NCI-H1092 (cell line): ENCODE measurements around the gene STAM2.
"Not testable (repeated sequence)": the region's sequence is repeated elsewhere in the genome, so short reads cannot be mapped to it uniquely, and the experiment has no call there.

Experiments used
- DNase-seq: peaks from one replicate; lab custom pipeline; 2025; lab: John Stamatoyannopoulos, UW

Gene STAM2

GRCh38 chr2:152106464-152106863 lies 69.1 kb downstream of the STAM2 start:
- DNase-seq: no peak

DNA sequence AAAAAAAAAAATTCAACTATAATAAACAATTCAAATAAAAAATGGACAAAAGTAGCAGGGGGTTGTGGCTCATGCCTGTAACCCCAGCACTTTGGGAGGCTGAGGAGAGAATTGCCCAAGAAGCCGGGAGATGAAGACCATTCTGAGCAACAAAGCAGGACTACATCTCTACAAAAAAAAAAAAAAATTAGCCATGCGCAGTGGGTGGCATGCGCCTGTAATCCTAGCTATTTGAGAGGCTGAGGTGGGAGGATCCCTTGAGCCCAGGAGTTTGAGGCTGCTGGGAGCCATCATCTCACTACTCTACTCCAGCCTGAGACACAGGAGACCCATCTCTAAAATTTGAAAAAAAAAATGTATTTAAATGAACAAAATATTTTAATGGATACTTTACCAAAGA lies 72.3 kb downstream of the STAM2 start:
- no peak for DNase-seq

- no peak for DNase-seq
Observed at GRCh38 chr2:152100961-152101360, 74.6 kb downstream of the STAM2 start.

DNA sequence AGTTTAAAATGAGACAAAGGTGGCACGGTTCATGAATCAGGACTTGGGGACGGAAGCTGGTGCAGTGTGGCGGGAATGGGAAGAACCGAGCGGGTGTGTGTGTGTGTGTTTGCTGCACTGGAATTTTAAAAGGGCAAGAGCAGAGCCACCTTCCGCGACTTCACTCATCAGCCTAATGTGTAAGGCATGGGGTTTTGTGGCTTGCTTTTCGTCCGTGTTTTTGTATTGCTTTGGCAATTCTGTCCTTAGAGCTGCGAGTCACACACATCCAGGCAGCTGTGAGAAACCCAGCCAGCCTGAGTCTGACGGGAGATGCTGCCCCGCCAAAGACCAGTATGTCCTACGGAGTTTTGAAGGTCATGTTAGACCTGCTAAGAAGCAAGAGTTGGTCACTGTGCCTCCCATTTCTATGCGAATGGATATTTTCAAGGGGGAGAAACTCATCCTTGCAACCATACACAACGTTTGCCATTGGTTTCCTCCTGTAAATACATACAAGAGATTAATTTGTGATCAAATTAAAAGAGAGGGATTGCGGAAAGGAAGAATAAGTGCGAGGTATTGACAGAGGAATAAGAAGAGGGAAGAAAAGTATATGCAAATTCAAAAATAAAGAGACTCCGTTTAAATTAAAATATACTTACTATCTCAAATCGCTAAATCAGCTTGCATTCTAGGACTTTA lies 76.1 kb downstream of the STAM2 start:
- no peak for DNase-seq

DNA sequence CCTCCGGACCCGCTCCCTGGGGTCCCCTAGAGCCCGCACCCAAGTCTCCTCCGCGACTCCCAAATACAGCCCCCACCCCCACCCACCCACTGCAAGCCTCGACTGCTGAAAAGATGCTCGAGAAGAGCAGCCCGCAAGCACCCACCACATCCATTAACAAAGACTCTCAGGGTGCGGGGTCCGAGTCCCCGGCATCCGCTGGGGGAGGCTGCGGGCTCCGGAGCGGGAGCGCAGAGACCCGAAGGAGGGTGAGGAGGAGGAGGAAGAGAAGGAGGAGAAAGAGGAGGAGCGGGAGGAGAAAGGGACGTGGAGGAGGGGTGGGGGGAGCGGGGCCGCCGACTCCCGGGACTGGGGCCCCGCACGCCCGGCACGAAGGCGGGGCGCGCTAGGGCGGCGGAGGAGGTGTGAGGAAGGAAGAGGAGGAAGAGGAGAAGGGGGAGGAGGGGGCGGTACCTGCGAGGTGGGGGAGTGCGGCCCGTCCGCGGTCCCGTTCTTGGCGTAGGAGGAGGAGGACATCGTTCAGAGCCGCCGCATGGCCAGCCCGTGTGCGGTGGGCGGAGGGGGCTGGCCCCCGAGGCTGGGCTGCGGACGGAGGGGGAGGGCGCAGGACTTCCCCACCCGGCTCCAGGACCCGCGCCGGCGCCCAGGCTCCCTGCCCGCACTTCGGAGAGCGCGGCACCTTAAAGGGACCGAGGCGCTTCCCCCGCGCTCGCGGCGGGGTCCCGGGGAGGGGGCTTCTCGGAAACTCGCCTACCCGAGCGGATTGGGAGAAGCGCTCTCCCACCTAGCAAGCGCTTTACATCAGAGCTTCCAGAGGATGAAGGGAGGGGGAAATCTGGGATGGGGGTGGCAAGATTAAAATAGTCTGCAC lies 76.8 kb downstream of the STAM2 start, which contains the start of gene CACNB4:
TSS of gene CACNB4 (minus strand) at position 549 of the 871 bp plus-strand sequence.
- no peak for DNase-seq

GRCh38 chr2:152097801-152098495 lies 77.6 kb downstream of the STAM2 start:
- no peak for DNase-seq

- DNase-seq: no peak
Observed at GRCh38 chr2:152097290-152097800, 78.2 kb downstream of the STAM2 start.

GRCh38 chr2:152095146-152095545 lies 80.4 kb downstream of the STAM2 start:
- DNase-seq: no peak

- DNase-seq: no peak
Observed at GRCh38 chr2:152094014-152094413, 81.5 kb downstream of the STAM2 start.

- DNase-seq: peak; percentile 68
Observed at GRCh38 chr2:152093464-152093863, 82.1 kb downstream of the STAM2 start.

- no peak for DNase-seq
Observed at GRCh38 chr2:152092095-152092494, 83.5 kb downstream of the STAM2 start.

- not testable (repeated sequence) for DNase-seq
Observed at GRCh38 chr2:152090726-152091125, 84.8 kb downstream of the STAM2 start.

GRCh38 chr2:152089238-152089637 lies 86.3 kb downstream of the STAM2 start:
- DNase-seq: no peak

GRCh38 chr2:152088006-152088405 lies 87.6 kb downstream of the STAM2 start:
- DNase-seq: no peak

GRCh38 chr2:152086231-152086630 lies 89.3 kb downstream of the STAM2 start:
- DNase-seq: no peak

- DNase-seq: no peak
Observed at GRCh38 chr2:152084076-152084475, 91.5 kb downstream of the STAM2 start.

DNA sequence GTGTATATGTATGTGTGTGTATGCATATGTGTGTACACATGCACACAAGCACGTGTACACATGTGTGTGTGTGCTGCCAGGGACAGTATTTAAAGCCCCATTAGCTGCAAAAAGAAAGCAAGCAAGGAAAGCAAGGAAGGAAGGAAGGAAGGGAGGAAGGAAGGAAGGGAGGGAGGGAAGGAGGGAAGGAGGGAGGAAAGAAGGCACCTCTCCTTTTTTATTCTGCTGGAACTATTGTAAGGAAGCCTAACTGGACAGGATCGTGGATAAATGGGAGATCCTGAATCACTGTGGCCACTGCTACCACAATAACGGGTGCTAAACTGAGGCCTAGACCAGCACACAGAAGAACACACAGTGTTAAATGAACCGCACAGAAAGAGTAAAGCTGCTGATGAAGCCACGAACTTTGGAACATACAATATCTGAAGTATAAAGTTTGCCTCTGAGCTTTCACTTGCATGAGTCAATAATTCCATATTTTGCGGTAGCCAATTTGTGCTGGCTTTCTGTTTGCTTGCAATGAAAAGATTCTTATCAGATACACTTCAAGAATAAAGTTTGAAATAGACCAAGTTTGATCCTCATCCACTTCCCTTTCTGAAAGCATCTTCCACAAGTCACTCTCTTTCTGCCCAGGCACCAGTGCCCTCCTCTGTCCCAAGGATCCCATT lies 92.2 kb downstream of the STAM2 start:
- DNase-seq: no peak

DNA sequence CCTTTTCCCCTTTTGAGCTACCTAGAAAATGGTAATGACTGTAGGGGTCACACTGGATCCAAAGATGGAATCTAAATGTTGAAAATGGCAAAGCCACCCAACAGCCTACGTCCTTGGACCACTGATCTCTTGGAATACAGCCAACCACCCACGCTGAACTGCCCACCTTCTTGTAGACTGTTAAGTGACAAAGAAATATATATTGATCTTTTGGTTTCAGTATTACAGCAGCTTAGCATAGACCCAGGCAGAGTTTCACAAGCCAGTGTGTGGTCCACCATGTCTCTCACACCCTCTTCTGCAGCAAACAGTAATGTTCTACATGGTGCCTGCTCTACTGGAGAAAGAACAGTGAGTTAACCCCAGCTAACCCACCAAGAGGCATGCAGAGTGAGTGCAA lies 96.9 kb downstream of the STAM2 start:
- DNase-seq: no peak

DNA sequence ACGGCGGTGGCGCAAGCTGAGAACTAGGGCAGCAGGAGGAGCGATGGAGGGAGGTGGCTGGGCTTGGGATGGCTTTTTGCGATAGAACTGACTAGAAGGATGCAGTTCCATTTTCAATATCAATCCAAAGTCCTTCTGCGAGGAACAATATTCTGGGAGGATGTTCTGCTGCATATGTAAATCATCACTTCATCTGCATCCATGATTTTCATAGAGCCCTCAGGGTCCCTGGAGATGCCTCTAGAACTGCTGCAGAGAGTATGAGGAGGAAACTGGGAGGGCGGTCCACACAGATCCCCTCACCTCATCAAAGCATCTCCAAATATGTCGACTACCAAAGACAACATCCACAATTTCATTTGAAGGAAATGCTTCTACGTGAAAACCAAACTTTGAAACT lies 97.5 kb downstream of the STAM2 start:
- no peak for DNase-seq

DNA sequence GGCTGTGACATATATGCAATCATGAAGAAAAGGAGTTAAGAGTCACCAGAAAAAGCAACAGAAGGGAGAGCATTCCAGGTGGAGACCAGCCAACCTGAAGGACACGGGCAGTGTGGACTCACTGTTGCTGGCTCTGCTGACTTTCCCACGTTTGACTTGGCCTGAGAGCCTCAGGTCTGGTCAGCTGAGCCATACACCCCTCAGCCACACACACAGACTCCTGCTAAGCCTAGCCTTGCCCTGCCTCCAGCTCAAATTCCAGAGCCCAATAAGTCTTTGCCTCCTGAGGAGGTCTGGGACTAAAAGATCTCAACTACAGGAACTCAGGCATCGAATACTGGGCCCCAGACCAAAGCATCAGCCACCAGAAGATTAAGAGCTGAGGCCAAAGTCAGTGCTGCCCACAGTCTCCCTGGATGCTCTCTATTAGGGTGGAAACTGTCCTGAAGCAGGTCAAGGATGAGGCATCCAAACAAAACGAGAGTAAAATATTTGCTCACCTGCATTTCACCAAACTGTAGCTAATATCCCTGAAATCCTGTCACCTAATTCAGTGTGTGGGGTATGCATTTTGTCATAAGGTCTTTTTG lies 100.0 kb downstream of the STAM2 start:
- DNase-seq: no peak

DNA sequence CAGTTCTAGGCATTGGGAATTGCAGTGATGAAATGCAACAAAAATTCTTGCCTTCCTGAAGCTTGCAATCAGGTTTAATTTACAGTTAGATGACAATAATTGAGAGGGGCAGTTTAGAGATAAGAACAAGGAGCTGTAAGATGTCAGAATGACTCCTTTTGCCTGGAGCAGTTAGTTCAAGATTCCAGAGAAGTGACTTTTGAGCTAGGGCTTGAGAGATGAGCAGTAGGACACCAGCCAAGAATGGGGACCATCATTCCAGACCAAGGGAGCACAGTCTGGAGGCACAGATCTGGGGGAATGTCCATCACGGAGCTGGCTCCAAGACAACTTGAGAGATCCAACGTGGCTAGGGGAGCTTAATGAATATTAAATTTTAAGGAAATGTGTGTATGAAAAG lies 103.6 kb downstream of the STAM2 start:
- DNase-seq: no peak

- DNase-seq: no peak
Observed at GRCh38 chr2:152071518-152071917, 104.0 kb downstream of the STAM2 start.
